Activated CD4-positive, alpha-beta T cell treated with anti-CD3 and anti-CD28 coated beads for 36 hours (primary cell): ENCODE results near the gene RPL22. TPM values are rescaled to one million over a fixed set of nuclear protein-coding genes. Genes with fewer than 3 reads are reported as not detected.

Experiments
- ATAC-seq: fragments of 200-7000 bp; cut with Tn5 transposase; one replicate; pipeline ENCODE4 v1.10.0; 2021; ENCODE audit warnings: mild to moderate bottlenecking, moderate library complexity
- CTCF ChIA-PET: fragments of 350-600 bp; sonication (Branson Sonifier 250); formaldehyde crosslinking; loops from one replicate; lab custom pipeline; 2021; ENCODE audit warnings: antibody characterized with exemption; lab: Charles Lee
- POLR2A ChIA-PET: fragments of 350-600 bp; sonication (Branson Sonifier 250); formaldehyde crosslinking; loops from one replicate; lab custom pipeline; 2021; ENCODE audit warnings: antibody characterized with exemption, inconsistent platforms; lab: Charles Lee
- DNase-seq: peaks from one replicate; pipeline ENCODE4 v3.0.0-alpha.2; 2020
- H3K27ac Mint-ChIP-seq: one replicate; pipeline ENCODE4 v1.8.0; 2021; ENCODE audit warnings: mixed read lengths
- H3K27me3 Mint-ChIP-seq: one replicate; pipeline ENCODE4 v1.8.0; 2021; ENCODE audit warnings: mixed read lengths
- H3K36me3 Mint-ChIP-seq: one replicate; pipeline ENCODE4 v1.8.0; 2021; ENCODE audit warnings: low read depth, mixed read lengths
- H3K4me1 Mint-ChIP-seq: one replicate; pipeline ENCODE4 v1.8.0; 2021; ENCODE audit warnings: mixed read lengths
- H3K4me3 Mint-ChIP-seq: one replicate; pipeline ENCODE4 v1.8.0; 2021; ENCODE audit warnings: mild to moderate bottlenecking, moderate library complexity, mixed read lengths
- H3K9me3 Mint-ChIP-seq: one replicate; pipeline ENCODE4 v1.8.0; 2021; ENCODE audit warnings: low read depth, mixed read lengths
- intact Hi-C, 2 experiments: fragments of 100-400 bp; cut with DNase I in 1 of 2; cut with micrococcal nuclease in 1 of 2; formaldehyde crosslinking; loops; one replicate each; pipeline versions ENCODE4 v1.14.2 to v1.15.1; 2022 to 2024; cut with DNase I, micrococcal nuclease
- total RNA-seq, 2 experiments: library from RNA; stranded (reverse); gene quantifications; one replicate each; pipeline ENCODE4 v1.2.3, GENCODE V29; 2021

Gene RPL22
- total RNA-seq, 2 experiments from 2014 or later: 392 to 475 TPM

DNA sequence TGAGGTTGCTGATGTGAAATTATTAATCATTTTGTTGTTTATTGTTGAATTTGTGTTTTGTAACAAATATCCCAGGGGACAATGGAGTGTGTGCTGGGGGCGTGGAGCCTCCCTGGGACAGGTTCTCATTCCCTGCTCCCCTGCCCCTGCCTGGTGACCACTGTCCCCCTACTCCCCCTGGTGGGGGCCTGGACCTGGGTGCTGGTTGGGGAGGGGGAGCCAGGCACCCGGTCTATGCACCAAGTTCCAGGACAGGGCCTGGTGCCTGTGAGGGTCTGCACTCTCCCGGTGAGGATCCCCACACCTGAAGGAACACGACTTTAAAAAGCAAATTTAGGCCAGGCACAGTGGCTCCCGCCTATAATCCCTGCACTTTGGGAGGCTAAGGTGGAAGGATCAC is 61.6 kb downstream of the RPL22 start:
- Mint-ChIP-seq H3K4me1 (no peaks in the 10 kb centered on the region), H3K4me3 (no peak overlapping the region), H3K27ac (no peak overlapping the region), H3K9me3 (no peaks in the 10 kb centered on the region), H3K27me3 (no peaks in the 10 kb centered on the region), H3K36me3 (no peaks in the 10 kb centered on the region)
- ChIA-PET POLR2A (no interaction called here), CTCF (interaction anchor here (0.6 kb wide), 1 partner anchor 340 kb away, joined by 3 read pairs; no protein-coding TSS in a partner anchor)
- intact Hi-C loops: no loop called here
- DNase-seq (no peak), ATAC-seq (no peak)

DNA sequence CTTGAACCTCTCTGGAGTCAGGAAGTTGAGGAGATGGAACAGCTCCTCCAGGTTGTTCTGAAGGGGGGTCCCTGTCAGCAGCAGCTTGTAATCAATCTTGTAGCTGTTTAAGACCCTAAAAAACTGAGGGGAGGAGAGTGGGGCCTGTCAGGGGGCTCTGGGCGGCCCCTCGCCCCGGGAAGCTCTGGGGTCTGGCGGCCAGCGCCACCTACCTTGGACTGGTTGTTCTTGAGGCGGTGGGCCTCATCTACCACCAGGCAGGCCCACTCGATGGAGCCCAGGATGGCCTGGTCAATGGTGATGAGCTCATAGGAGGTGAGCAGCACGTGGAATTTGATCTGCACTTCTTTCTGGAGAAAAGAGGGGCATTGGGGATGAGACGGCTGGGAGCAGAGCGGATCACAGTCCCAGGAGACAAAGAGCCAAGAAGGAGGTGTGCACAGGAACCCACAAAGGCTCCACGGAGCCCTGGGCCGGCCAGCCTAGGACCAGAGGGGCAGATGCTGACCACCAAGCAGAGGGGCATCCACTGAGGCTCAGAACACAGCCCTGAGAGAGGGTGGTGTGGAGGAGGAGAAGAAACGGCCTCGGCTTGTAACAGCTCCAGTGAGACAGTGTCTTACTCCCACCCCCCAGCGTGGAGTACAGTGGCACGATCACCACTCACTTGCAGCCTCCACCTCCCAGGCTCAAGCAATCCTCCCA is 62.7 kb downstream of the RPL22 start:
- H3K4me3 Mint-ChIP-seq: no peak overlapping the region
- H3K9me3 Mint-ChIP-seq: peaks cover 5% of the 10 kb centered on the region
- H3K27ac Mint-ChIP-seq: no peak overlapping the region
- intact Hi-C loops: no loop called here
- ATAC-seq (no peak), DNase-seq (no peak)
- ChIA-PET CTCF (interaction anchor here (1.3 kb wide), 1 partner anchor 21 kb away, joined by 3 read pairs; no protein-coding TSS in a partner anchor), POLR2A (no interaction called here)
- H3K4me1 Mint-ChIP-seq: no peaks in the 10 kb centered on the region
- H3K27me3 Mint-ChIP-seq: no peaks in the 10 kb centered on the region
- H3K36me3 Mint-ChIP-seq: no peaks in the 10 kb centered on the region

Other genes with a start within 250 kb of the RPL22 start
- 10 to 100 TPM; 12.9 to 14.1 TPM for gene NPHP4, start 207.2 kb downstream of the RPL22 start, total RNA-seq
- gene KCNAB2, start 153.7 kb downstream of the RPL22 start, total RNA-seq: 100 to 1,000 TPM; 231 to 258 TPM
- gene CHD5, start 19.3 kb downstream of the RPL22 start, total RNA-seq: under 1 TPM; 0.25 to 0.76 TPM
- gene RNF207, start 6.5 kb upstream of the RPL22 start, total RNA-seq: 10 to 100 TPM; 13.5 to 15.2 TPM
- gene ICMT, start 36.4 kb upstream of the RPL22 start, total RNA-seq: 10 to 100 TPM; 31.9 to 35.4 TPM
- gene HES3, start 44.6 kb upstream of the RPL22 start, total RNA-seq: not detected
- under 1 TPM; 0.16 to 0.25 TPM for gene GPR153, start 61.5 kb upstream of the RPL22 start, total RNA-seq
- gene ACOT7, start 194.2 kb upstream of the RPL22 start, total RNA-seq: 10 to 100 TPM; 93.8 to 99.2 TPM
- gene HES2, start 220.3 kb upstream of the RPL22 start, total RNA-seq: under 1 TPM in 1 of 2 experiments, not detected in 1; 0.05 TPM
- gene ESPN, start 225.2 kb upstream of the RPL22 start, total RNA-seq: under 1 TPM; 0.14 to 0.55 TPM